C4-2B (cell line): ENCODE measurements around the gene TUB.

Experiments
- H3K27ac ChIP-seq: fragments of 450-650 bp; 2 replicates; pipeline ENCODE4 v1.5.1; 2017
- ZFX ChIP-seq: fragments of 450-650 bp; IDR thresholded peaks from 2 replicates; pipeline ENCODE4 v1.6.1; 2017
- TF ChIP-seq, protein P1 (sequence below): fragments of 450-650 bp; conservative IDR thresholded peaks from 2 replicates; pipeline ENCODE4 v1.5.1; 2017; ENCODE audit warnings: mild to moderate bottlenecking

Gene TUB

DNA sequence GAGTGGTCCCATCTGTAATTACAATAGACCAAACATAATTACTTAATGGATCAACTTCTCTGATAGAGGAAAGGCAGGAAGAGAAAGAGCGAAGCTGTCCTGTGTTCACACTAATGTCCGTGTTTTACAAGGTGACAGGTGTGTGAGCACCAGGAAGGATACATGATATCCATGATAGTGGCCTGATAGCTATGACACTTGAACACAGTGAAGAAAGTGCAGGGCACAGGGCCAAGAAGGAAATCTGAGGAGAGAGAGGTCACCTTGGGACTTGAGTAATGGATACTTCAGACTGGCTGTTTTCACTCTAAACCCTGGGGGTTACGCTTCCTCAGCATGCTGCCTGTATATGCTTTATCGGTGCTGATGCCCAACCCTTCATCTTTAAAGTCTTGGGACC lies 29.4 kb downstream of the TUB start:
- TF ChIP-seq, protein P1, sequence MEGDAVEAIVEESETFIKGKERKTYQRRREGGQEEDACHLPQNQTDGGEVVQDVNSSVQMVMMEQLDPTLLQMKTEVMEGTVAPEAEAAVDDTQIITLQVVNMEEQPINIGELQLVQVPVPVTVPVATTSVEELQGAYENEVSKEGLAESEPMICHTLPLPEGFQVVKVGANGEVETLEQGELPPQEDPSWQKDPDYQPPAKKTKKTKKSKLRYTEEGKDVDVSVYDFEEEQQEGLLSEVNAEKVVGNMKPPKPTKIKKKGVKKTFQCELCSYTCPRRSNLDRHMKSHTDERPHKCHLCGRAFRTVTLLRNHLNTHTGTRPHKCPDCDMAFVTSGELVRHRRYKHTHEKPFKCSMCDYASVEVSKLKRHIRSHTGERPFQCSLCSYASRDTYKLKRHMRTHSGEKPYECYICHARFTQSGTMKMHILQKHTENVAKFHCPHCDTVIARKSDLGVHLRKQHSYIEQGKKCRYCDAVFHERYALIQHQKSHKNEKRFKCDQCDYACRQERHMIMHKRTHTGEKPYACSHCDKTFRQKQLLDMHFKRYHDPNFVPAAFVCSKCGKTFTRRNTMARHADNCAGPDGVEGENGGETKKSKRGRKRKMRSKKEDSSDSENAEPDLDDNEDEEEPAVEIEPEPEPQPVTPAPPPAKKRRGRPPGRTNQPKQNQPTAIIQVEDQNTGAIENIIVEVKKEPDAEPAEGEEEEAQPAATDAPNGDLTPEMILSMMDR: no peak
- no peak for TF ChIP-seq ZFX
- H3K27ac ChIP-seq: no peak overlapping the region

DNA sequence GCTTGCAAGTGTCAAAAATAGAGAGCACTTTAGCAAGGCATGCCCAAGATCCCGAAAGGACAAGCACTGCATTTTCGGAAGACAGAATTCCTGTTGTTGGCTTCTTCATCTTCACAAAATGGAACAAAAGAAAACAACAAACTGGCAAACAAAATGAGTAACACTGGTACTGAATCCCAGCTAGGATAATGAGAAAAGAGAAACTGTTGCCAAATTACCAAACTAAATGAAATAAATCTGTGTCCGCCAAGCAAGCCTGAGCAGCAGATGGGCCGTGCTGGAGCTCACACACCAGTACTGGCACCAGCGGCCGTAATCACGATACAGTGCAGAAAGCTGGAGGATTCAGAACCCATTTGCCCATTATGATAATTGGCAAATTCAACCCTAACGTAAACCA lies 30.6 kb downstream of the TUB start:
- TF ChIP-seq, protein P1: no peak
- no peak for TF ChIP-seq ZFX
- no peak overlapping the region for H3K27ac ChIP-seq

DNA sequence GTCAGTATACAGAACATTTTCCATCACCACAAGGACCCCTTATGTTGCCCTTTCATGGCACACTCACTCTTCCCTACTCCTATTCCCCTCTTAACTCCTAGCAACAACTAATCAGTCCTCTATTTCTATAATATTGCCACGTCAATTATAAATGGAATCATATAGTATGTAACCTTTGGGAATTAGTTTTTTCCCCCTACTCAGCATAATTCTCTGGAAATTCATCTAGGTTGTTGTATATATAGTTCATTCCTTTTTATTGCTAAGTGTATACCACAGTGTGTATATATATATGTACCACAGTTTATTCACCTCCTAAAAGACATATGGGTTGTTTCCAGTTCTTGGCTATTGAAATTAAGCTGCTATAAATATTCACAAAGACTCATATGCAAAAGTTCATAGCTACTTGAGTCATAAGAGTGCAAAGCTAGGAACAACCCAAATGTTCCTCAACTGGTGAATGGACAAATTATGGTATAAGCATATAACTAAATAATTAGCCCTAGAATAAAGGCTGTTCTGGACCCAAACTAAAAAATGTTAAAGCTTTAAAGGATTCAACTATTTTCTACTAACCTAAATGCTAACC lies 41.3 kb downstream of the TUB start:
- H3K27ac ChIP-seq: no peak overlapping the region
- no peak for TF ChIP-seq ZFX
- TF ChIP-seq, protein P1: no peak

DNA sequence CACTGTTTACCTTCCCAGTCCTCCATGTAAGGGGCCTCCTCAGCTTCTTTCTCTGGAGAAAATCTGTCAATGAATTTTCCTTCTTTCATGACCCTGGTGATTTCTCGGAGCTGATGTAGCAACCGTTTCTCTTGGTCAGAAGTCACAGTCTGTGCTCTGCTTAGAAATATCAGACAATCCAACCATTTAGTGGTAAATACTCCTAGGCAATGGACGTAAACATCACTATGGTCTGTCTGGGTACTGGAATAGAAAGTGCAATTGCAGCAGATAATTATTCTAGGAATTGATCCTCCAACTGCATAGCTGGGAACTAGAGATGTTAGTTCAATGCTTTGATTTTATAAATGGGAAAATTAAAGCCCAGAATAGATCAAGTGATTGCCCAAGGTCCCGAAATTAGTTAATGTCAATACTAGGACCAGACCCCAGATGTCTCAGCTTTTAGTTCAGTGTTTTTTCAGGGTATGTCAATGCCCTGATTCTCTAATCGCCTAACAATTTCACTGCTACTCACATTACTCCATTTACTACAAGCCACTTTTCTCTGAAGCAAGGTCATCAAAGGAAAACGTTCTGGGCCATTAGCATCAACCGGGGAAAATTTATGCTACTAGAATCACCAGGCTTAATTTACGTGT lies 45.8 kb downstream of the TUB start:
- TF ChIP-seq, protein P1: no peak
- TF ChIP-seq ZFX: no peak
- H3K27ac ChIP-seq: no peak overlapping the region

DNA sequence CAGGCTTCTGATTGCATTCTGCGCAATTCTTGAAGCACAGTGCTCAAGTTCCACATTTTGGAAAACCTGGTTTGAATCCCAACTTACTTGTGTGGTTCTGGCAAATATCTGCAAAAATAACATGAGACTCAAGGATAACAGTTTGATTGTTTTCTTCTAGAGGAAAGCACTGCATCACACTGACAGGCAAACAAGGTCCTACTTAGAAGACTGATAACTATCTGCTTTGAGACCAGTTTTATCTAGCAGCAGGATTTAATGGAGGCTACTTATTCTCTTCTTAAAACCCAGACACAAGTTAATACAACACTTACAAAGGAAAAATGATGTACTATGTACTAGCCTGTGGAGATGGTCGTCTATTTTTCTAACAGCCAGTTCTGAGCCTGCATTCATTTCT lies 46.4 kb downstream of the TUB start:
- H3K27ac ChIP-seq: no peak overlapping the region
- TF ChIP-seq, protein P1: no peak
- no peak for TF ChIP-seq ZFX

DNA sequence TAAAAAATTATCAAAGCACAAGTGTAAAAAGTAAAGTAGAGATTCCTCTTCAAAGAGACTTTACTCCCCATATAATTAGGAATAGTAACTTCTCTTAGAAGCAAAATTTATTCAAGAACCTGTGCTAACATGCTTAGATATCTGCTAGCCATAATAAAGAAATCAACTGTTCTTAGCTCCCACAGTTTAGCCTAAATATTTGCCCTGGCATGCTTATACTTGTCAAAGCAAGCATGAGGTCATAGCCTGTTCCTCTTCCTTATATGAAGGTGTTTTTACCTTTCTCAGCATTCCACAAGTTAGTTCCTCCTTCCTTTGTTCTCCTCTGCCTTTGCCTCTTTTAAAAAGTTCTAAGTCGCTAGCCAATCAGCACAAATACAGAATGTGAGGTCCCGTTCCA lies 57.5 kb downstream of the TUB start:
- TF ChIP-seq, protein P1: no peak
- TF ChIP-seq ZFX: no peak
- peak overlapping the region; percentile 21; the same call in 1 of the 2 replicates for H3K27ac ChIP-seq

DNA sequence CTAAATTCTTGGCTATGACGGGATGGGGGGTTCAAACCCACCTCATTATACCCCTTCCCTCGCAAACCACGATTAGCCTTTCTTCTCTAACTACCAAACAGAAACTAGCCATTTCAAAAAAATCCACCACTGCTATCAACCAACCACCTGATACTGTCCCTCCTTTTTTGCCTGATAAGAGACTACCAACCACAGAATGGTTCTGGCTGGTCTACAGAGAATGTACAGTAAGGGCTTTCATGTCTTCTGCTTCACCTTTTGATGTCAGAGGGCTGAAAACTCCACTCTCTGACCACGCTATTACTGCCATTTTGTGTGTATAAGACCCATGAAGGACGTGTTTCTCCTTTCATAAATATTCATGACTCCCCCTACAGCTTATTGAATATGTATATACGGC lies 68.7 kb downstream of the TUB start:
- TF ChIP-seq ZFX: no peak
- TF ChIP-seq, protein P1: no peak

More for the DNA sequence above, 68.7 kb downstream of the TUB start:
- no peak overlapping the region for H3K27ac ChIP-seq
